Measurements from ENCODE around the gene NUMB. TPM values are rescaled to one million over a fixed set of nuclear protein-coding genes. Genes with fewer than 3 reads are reported as not detected.

The NUMB gene
- total RNA-seq, 4 donors from 2014 or later: 42.4 to 63.5 (median 51.0) TPM

GRCh38 chr14:73225496-73225895 lies 232.8 kb downstream of the NUMB start:
- Histone ChIP-seq H3K36me3 (peaks cover 0 to 9% of the 10 kb centered on the region in 2 donors), H3K9me3 (no peaks in the 10 kb centered on the region), H3K27ac (no peak overlapping the region), H3K4me3 (no peak overlapping the region), H3K4me1 (peaks cover 0 to 47% (median 12%) of the 10 kb centered on the region in 3 donors), H3K27me3 (no peaks in the 10 kb centered on the region)
- TF ChIP-seq POLR2AphosphoS5 (IDR thresholded peaks at IDR 0.05): no peak
- TF ChIP-seq POLR2A (IDR thresholded peaks at IDR 0.05): no peak
- no peak for TF ChIP-seq EP300 (IDR thresholded peaks at IDR 0.05)
- no peak for TF ChIP-seq CTCF (IDR thresholded peaks at IDR 0.05)
- 67 to 75% methylated on average over 4 of the region's 4 CpGs for WGBS, 2 donors (ENCODE audit: low coverage in 1 of 2)
- ATAC-seq: no peak

Small RNA genes within 50 kb of the gene (small RNA-seq; reads per million reads assigned to genes)
- gene RNU6-419P: 0 reads per million in 4 donors

Other genes starting within 250 kb of the NUMB start
- 10 to 100 TPM; 13.4 to 47.7 (median 28.2) TPM for gene PAPLN, start 221.0 kb downstream of the NUMB start, total RNA-seq
- 10 to 100 TPM; 13.6 to 21.8 (median 18.1) TPM for gene RIOX1, start 32.4 kb upstream of the NUMB start, total RNA-seq
- 10 to 100 TPM in 3 of 4 donors, 1 to 10 TPM in 1; 9.8 to 17.9 (median 16.5) TPM for gene ACOT1, start 78.6 kb upstream of the NUMB start, total RNA-seq
- gene HEATR4, start 100.4 kb upstream of the NUMB start, total RNA-seq: under 1 TPM; 0.31 to 0.54 (median 0.35) TPM
- 100 to 1,000 TPM in 3 of 4 donors, 10 to 100 TPM in 1; 37.6 to 156 (median 107) TPM for gene ACOT2, start 110.7 kb upstream of the NUMB start, total RNA-seq
- under 1 TPM in 2 of 4 donors, not detected in 2; 0.31 to 0.50 TPM for gene ACOT4, start 133.3 kb upstream of the NUMB start, total RNA-seq
- gene ACOT6, start 154.0 kb upstream of the NUMB start, total RNA-seq: not detected
- 10 to 100 TPM in 2 of 4 donors, 1 to 10 TPM in 2; 8.9 to 18.2 (median 10.4) TPM for gene DNAL1, start 186.4 kb upstream of the NUMB start, total RNA-seq